Mesendoderm (in vitro differentiated cells): ENCODE results near the gene AGPAT1.

ENCODE experiments used
- DNase-seq: peaks from one replicate; pipeline ENCODE4 v3.0.0; 2013
- H2AK5ac ChIP-seq: 2 replicates; pipeline ENCODE4 v1.6.1; 2013; ENCODE audit warnings: low read length, inconsistent platforms
- H2BK120ac ChIP-seq: 2 replicates; pipeline ENCODE4 v1.6.1; 2013; ENCODE audit warnings: low read depth, mild to moderate bottlenecking, low read length, moderate library complexity, mixed read lengths
- H2BK15ac ChIP-seq: replicated peaks from 2 replicates; pipeline ENCODE4 v1.6.1; 2013; ENCODE audit warnings: low read depth, mild to moderate bottlenecking, moderate library complexity
- H2BK5ac ChIP-seq: 2 replicates; pipeline ENCODE4 v1.6.1; 2013; ENCODE audit warnings: low read length, inconsistent platforms
- H3K18ac ChIP-seq: 2 replicates; pipeline ENCODE4 v1.6.1; 2013; ENCODE audit warnings: mild to moderate bottlenecking, low read length, mixed read lengths
- H3K23ac ChIP-seq: one replicate; pipeline ENCODE4 v1.6.1; 2013; ENCODE audit warnings: low read length
- H3K27ac ChIP-seq: 2 replicates; pipeline ENCODE4 v1.5.1; 2013; ENCODE audit warnings: low read depth, mild to moderate bottlenecking, inconsistent platforms, low read length, moderate library complexity
- H3K27me3 ChIP-seq: 2 replicates; pipeline ENCODE4 v1.6.1; 2013; ENCODE audit warnings: low read length, control low read depth, mild to moderate bottlenecking, inconsistent platforms; ENCODE audit not compliant: insufficient read depth, poor library complexity
- H3K36me3 ChIP-seq: 2 replicates; pipeline ENCODE4 v1.6.1; 2013; ENCODE audit warnings: low read length, inconsistent platforms; ENCODE audit not compliant: control insufficient read depth, insufficient read depth
- H3K4ac ChIP-seq: one replicate; pipeline ENCODE4 v1.6.1; 2013; ENCODE audit warnings: low read depth, mild to moderate bottlenecking, low read length, moderate library complexity
- H3K4me1 ChIP-seq: 2 replicates; pipeline ENCODE4 v1.6.1; 2013; ENCODE audit warnings: low read depth, low read length, inconsistent platforms; ENCODE audit not compliant: control insufficient read depth
- H3K4me2 ChIP-seq: 2 replicates; pipeline ENCODE4 v1.6.1; 2013; ENCODE audit warnings: low read length
- H3K4me3 ChIP-seq: 2 replicates; pipeline ENCODE4 v1.5.1; 2013; ENCODE audit warnings: mild to moderate bottlenecking, low read length
- H3K56ac ChIP-seq: one replicate; pipeline ENCODE4 v1.6.1; 2013; ENCODE audit warnings: low read length
- H3K79me1 ChIP-seq: 2 replicates; pipeline ENCODE4 v1.6.1; 2013; ENCODE audit warnings: low read length, inconsistent platforms
- H3K79me2 ChIP-seq: 2 replicates; pipeline ENCODE4 v1.6.1; 2013; ENCODE audit warnings: mild to moderate bottlenecking, low read length; ENCODE audit not compliant: control insufficient read depth, insufficient read depth
- H3K9ac ChIP-seq: 2 replicates; pipeline ENCODE4 v1.6.1; 2013; ENCODE audit warnings: low read length, inconsistent platforms
- H4K5ac ChIP-seq: one replicate; pipeline ENCODE4 v1.6.1; 2013; ENCODE audit warnings: low read length
- H4K8ac ChIP-seq: one replicate; pipeline ENCODE4 v1.6.1; 2013; ENCODE audit warnings: low read depth, mild to moderate bottlenecking, control low read depth, low read length, moderate library complexity
- WGBS: extraction: QIAGEN DNeasy Blood & Tissue Kit; methylation state at CpG from one replicate; pipeline ENCODE4 v1.1.7; 2013; ENCODE audit warnings: low lambda C conversion rate, missing lambda C conversion rate; ENCODE audit not compliant: insufficient coverage; ENCODE audit errors: extremely low coverage; 5-methylcytosine and 5-hydroxymethylcytosine counted together

Gene AGPAT1

DNA sequence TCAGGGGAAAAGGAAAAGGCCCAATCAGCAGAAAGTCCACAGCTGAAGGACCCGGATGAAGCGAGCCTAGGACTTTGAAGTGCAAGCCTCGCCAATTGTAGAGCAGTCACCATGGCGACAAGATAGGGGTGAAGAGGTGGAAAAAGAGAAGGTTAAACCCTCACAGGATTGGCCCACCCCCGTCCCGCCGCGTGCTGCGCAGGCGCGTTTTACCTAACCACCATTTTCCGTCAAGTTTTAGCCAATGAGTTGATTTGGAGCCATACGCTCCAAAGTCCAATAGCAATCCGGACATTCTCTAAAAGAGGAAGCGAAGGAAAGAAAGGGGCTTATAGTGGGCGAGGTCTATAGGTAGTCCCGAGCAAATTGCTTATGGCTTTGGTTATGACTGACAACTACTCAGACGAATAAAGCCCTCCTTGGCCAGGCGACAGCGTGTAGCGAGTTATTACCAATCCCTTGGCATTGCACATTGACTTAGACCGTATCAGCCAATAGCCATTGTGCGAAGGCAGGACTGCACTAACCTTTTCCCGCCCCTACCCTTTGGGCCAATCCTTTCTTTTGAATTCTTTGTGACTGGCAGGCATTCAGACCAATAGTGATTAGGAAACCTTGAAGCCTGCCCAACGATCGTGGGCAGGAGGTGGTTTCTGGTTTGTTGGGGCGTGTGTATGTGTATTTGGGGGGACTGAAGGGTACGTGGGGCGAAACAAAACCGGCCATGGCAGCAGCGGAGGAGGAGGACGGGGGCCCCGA lies 2.1 kb upstream of the AGPAT1 start, which contains the start of gene RNF5:
Gene RNF5, plus strand, starts transcription at position 618 of the 759 bp plus-strand sequence. Its CDS starts 107 bp downstream, at position 725.
- Histone ChIP-seq H3K79me1 (peaks cover 20% of the 10 kb centered on the region), H2AK5ac (peak within 1 kb of the TSS; percentile 9), H3K23ac (peak within 1 kb of the TSS; percentile 48), H3K36me3 (peaks cover 1% of the 10 kb centered on the region), H2BK15ac (no peak within 1 kb of the TSS), H3K18ac (peak within 1 kb of the TSS; percentile 47), H3K4me2 (peak within 1 kb of the TSS; percentile 93), H2BK5ac (peak within 1 kb of the TSS; percentile 68), H3K4me3 (peak within 1 kb of the TSS; percentile 43), H3K4ac (peak within 1 kb of the TSS; percentile 89), H3K4me1 (peaks cover 16% of the 10 kb centered on the region), H4K5ac (peak within 1 kb of the TSS; percentile 40), H2BK120ac (no peak within 1 kb of the TSS), H3K79me2 (peaks cover 33% of the 10 kb centered on the region), H3K27me3 (no peaks in the 10 kb centered on the region), H3K56ac (peak within 1 kb of the TSS; percentile 91), H3K9ac (peak within 1 kb of the TSS; percentile 88), H4K8ac (no peak within 1 kb of the TSS), H3K27ac (peak within 1 kb of the TSS; percentile 89)
- DNase-seq = peak; percentile 100
- no CpG with 5 or more reads among the region's 33 CpGs for WGBS

GRCh38 chr6:32177183-32177787 lies 1.4 kb upstream of the AGPAT1 start:
- Histone ChIP-seq H3K18ac (peak overlapping the region; percentile 47), H3K79me1 (peaks cover 25% of the 10 kb centered on the region), H3K27ac (peak overlapping the region; percentile 89), H3K4me1 (peaks cover 17% of the 10 kb centered on the region), H2AK5ac (no peak overlapping the region), H3K23ac (no peak overlapping the region), H4K5ac (peak overlapping the region; percentile 40), H3K4ac (peak overlapping the region; percentile 89), H3K27me3 (no peaks in the 10 kb centered on the region), H4K8ac (no peak overlapping the region), H3K56ac (peak overlapping the region; percentile 91), H2BK5ac (peak overlapping the region; percentile 68), H3K4me2 (peak overlapping the region; percentile 77), H2BK15ac (no peak overlapping the region), H2BK120ac (no peak overlapping the region), H3K4me3 (peak overlapping the region; percentile 36), H3K79me2 (peaks cover 37% of the 10 kb centered on the region), H3K9ac (peak overlapping the region; percentile 88), H3K36me3 (peaks cover 1% of the 10 kb centered on the region)
- DNase-seq = no peak
- no CpG with 5 or more reads among the region's 20 CpGs for WGBS

DNA sequence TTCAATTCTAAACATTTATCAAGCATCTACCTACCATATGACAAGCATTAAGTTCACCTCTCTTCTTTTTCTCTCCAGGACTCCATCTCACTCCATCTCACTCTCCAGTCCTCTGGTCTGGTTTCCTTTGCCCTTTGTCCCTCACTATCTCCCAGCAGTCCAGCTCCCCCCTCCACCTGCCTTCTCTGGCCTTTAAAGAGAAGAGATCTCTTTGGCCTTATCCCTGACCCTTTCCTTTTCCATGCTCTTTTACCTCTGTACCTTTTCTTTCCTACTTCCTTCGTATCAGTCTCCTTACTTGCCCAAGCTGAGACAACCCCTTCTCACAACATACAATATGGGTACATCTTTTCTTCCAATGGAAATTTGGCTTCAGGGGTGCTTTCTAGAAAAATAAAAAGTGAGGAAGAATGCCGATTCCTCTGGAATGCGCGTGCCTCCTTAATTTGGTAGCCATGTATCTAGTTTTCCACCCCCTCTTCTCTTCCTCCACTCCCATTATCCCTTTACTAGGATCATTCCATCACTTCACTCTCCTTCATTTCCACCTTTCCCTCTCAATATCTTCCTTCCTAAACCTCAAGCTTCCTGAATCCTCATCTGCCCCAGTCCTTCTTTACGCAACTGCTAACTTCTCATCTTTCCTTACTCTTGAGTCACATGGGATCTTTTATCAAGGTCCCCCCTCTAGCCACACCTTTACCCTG lies 745 bp upstream of the AGPAT1 start:
- 100% methylated on average over 1 of the region's 5 CpGs for WGBS
- Histone ChIP-seq H3K79me2 (peaks cover 37% of the 10 kb centered on the region), H4K5ac (peak overlapping the region; percentile 68), H3K18ac (peak overlapping the region; percentile 47), H3K56ac (peak overlapping the region; percentile 91), H3K4ac (peak overlapping the region; percentile 89), H3K36me3 (peaks cover 1% of the 10 kb centered on the region), H2BK120ac (no peak overlapping the region), H2BK15ac (no peak overlapping the region), H4K8ac (no peak overlapping the region), H3K23ac (no peak overlapping the region), H2AK5ac (peak overlapping the region; percentile 97), H3K9ac (peak overlapping the region; percentile 88), H3K27ac (peak overlapping the region; percentile 89), H3K4me2 (peak overlapping the region; percentile 77), H3K4me1 (peaks cover 17% of the 10 kb centered on the region), H2BK5ac (peak overlapping the region; percentile 27), H3K79me1 (peaks cover 25% of the 10 kb centered on the region), H3K4me3 (peak overlapping the region; percentile 18), H3K27me3 (no peaks in the 10 kb centered on the region)
- DNase-seq = no peak

GRCh38 chr6:32175322-32175710 lies 568 bp downstream of the AGPAT1 start:
- DNase-seq = no peak
- Histone ChIP-seq H2BK15ac (no peak overlapping the region), H3K9ac (peak overlapping the region; percentile 78), H4K8ac (no peak overlapping the region), H3K4ac (no peak overlapping the region), H3K36me3 (no peaks in the 10 kb centered on the region), H3K79me2 (peaks cover 37% of the 10 kb centered on the region), H3K4me2 (peak overlapping the region; percentile 90), H3K27ac (no peak overlapping the region), H3K79me1 (peaks cover 27% of the 10 kb centered on the region), H3K18ac (peak overlapping the region; percentile 89), H2AK5ac (no peak overlapping the region), H3K4me1 (peaks cover 17% of the 10 kb centered on the region), H2BK5ac (no peak overlapping the region), H3K56ac (peak overlapping the region; percentile 98), H2BK120ac (no peak overlapping the region), H3K4me3 (peak overlapping the region; percentile 44), H3K27me3 (no peaks in the 10 kb centered on the region), H4K5ac (no peak overlapping the region), H3K23ac (no peak overlapping the region)
- no CpG with 5 or more reads among the region's 2 CpGs for WGBS

GRCh38 chr6:32174416-32174815 lies 1.5 kb downstream of the AGPAT1 start:
- H3K4me3 ChIP-seq = no peak overlapping the region
- no CpG with 5 or more reads among the region's 1 CpG for WGBS

More at GRCh38 chr6:32174416-32174815, 1.5 kb downstream of the AGPAT1 start:
- Histone ChIP-seq H3K23ac (no peak overlapping the region), H3K18ac (no peak overlapping the region), H3K9ac (no peak overlapping the region), H2AK5ac (no peak overlapping the region), H3K4ac (no peak overlapping the region), H3K27me3 (no peaks in the 10 kb centered on the region), H2BK5ac (no peak overlapping the region), H4K8ac (no peak overlapping the region), H3K27ac (no peak overlapping the region), H3K36me3 (peaks cover 2% of the 10 kb centered on the region), H3K79me1 (peaks cover 27% of the 10 kb centered on the region), H3K56ac (no peak overlapping the region), H2BK120ac (no peak overlapping the region), H3K4me2 (no peak overlapping the region), H3K4me1 (peaks cover 17% of the 10 kb centered on the region), H3K79me2 (peaks cover 37% of the 10 kb centered on the region), H4K5ac (no peak overlapping the region), H2BK15ac (no peak overlapping the region)
- no peak for DNase-seq
